Gastrocnemius medialis (tissue), 4 donors: ENCODE data around the gene QPRT. TPM values are rescaled to one million over a fixed set of nuclear protein-coding genes. Genes with fewer than 3 reads are reported as not detected.
"Not testable (repeated sequence)": the region's sequence is repeated elsewhere in the genome, so short reads cannot be mapped to it uniquely, and the experiment has no call there.

ENCODE experiments used
- ATAC-seq, 2 donors: fragments of 150-250 bp; one replicate each; pipeline ENCODE4 v1.9.1; 2016
- DNase-seq, 2 donors: peaks; one replicate each; pipeline ENCODE4 v3.0.0-alpha.2; 2019
- H3K27ac ChIP-seq, 4 donors: fragments of 200-600 bp; sonication (generic); 1 replicate in 1 of 4; 2 replicates in 3 of 4; pipeline ENCODE4 v1.5.1; 2016 to 2018; ENCODE audit warnings: mild to moderate bottlenecking in 2 of 4, moderate library complexity in 1 of 4
- H3K27me3 ChIP-seq, 3 donors: fragments of 200-600 bp; sonication (generic) in 2 of 3; 1 replicate in 1 of 3; 2 replicates in 2 of 3; pipeline versions ENCODE4 v1.5.1 to v1.6.0; 2016 to 2019; ENCODE audit warnings: mild to moderate bottlenecking in 1 of 3, moderate library complexity in 1 of 3
- H3K36me3 ChIP-seq, 2 donors: fragments of 200-600 bp; sonication (generic) in 1 of 2; one replicate each; pipeline ENCODE4 v1.5.1; 2017 to 2018
- H3K4me1 ChIP-seq, 2 donors: fragments of 200-600 bp; sonication (generic) in 1 of 2; one replicate each; pipeline ENCODE4 v1.5.1; 2016 to 2017; ENCODE audit warnings: mild to moderate bottlenecking in 2 of 2
- H3K4me3 ChIP-seq, 4 donors: fragments of 200-600 bp; sonication (generic) in 3 of 4; 1 replicate in 1 of 4; 2 replicates in 3 of 4; pipeline ENCODE4 v1.5.1; 2016 to 2019; ENCODE audit warnings: mild to moderate bottlenecking in 2 of 4
- H3K9me3 ChIP-seq, 3 donors: fragments of 200-600 bp; sonication (generic) in 2 of 3; 1 replicate in 1 of 3; 2 replicates in 2 of 3; pipeline ENCODE4 v1.5.1; 2016 to 2019
- POLR2A ChIP-seq, 2 donors: fragments of 450-650 bp; IDR thresholded peaks; one replicate each; pipeline ENCODE4 v1.6.1; 2017; ENCODE audit warnings: antibody characterized with exemption in 2 of 2, mild to moderate bottlenecking in 2 of 2, moderate library complexity in 2 of 2
- in situ Hi-C, 4 donors: fragments of 200-750 bp; cut with MboI; loops; one replicate each; pipeline versions ENCODE4 v1.15.0 to v1.8.0; 2017; ENCODE audit warnings: low sequenced_read_pairs in 4 of 4
- intact Hi-C: fragments of 100-400 bp; cut with DNase I; formaldehyde crosslinking; loops from one replicate; pipeline ENCODE4 v1.15.1; 2023; ENCODE audit warnings: low total_unique reads
- total RNA-seq, 4 donors: library from RNA; depleted of rRNA; stranded (reverse); fragments of >200 nt; gene quantifications; one replicate each; pipeline versions ENCODE4 v1.1.0 to v1.2.3, GENCODE V29; 2016
- TF ChIP-seq, protein P1 (sequence below), 5 experiments: fragments of 450-650 bp in 3 of 5; fragments of 200-600 bp in 2 of 5; sonication (generic) in 2 of 5; IDR thresholded peaks in 4 of 5; conservative IDR thresholded peaks in 1 of 5; 1 replicate in 4 of 5; 2 replicates in 1 of 5; pipeline ENCODE4 v1.5.1; 2016 to 2019; ENCODE audit warnings: antibody characterized with exemption in 5 of 5, mild to moderate bottlenecking in 3 of 5, moderate library complexity in 3 of 5

QPRT gene
- total RNA-seq, 4 donors from 2014 or later: 0.78 to 2.5 (median 1.5) TPM

- ATAC-seq (peak; percentile 92 to 95), DNase-seq (peak; percentile 60 to 68)
- H3K36me3 ChIP-seq: no peaks in the 10 kb centered on the region
- intact Hi-C loops: loop anchor here (1.0 kb wide), 3 partner anchors 116 to 321 kb away; partner anchors contain the start of gene PAGR1
- no peaks in the 10 kb centered on the region for H3K4me1 ChIP-seq
- H3K27ac ChIP-seq: no peak overlapping the region
- H3K4me3 ChIP-seq: no peak overlapping the region
- no peaks in the 10 kb centered on the region for H3K9me3 ChIP-seq
- no peak for TF ChIP-seq POLR2A (IDR thresholded peaks at IDR 0.05)
- TF ChIP-seq, protein P1, sequence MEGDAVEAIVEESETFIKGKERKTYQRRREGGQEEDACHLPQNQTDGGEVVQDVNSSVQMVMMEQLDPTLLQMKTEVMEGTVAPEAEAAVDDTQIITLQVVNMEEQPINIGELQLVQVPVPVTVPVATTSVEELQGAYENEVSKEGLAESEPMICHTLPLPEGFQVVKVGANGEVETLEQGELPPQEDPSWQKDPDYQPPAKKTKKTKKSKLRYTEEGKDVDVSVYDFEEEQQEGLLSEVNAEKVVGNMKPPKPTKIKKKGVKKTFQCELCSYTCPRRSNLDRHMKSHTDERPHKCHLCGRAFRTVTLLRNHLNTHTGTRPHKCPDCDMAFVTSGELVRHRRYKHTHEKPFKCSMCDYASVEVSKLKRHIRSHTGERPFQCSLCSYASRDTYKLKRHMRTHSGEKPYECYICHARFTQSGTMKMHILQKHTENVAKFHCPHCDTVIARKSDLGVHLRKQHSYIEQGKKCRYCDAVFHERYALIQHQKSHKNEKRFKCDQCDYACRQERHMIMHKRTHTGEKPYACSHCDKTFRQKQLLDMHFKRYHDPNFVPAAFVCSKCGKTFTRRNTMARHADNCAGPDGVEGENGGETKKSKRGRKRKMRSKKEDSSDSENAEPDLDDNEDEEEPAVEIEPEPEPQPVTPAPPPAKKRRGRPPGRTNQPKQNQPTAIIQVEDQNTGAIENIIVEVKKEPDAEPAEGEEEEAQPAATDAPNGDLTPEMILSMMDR (IDR thresholded peaks at IDR 0.05 in 4 of 5, conservative IDR thresholded peaks at IDR 0.05 in 1 of 5): peak; percentile 80 to 96 (median 82)
- in situ Hi-C loops: loop anchor here in 2 of 4 donors (5.0 to 10.0 kb wide), 3 partner anchors 147 to 327 kb away; partner anchors contain the start of gene C16orf92 (in 1 of the 2)
- no peaks in the 10 kb centered on the region for H3K27me3 ChIP-seq
Observed at GRCh38 chr16:29700253-29700987, 21.4 kb downstream of the QPRT start.

DNA sequence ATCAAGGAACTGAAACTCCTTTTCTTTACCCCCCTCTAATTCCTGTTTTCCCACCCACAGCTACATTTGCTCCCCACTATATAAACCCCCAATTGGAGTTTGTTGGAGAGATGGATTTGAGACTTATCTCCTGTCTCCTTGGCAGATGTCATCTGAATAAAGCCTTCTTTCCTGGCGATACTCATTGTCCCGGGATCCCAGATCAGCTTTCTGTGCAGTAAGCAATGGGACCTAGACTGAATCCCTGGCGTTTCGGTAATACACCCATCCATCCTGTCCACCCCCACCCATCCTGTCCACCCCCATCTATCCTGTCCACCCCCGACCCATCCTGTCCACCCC is 22.2 kb downstream of the QPRT start:
- ATAC-seq: no peak
- intact Hi-C loops: no loop called here

GRCh38 chr16:29702269-29702668 is 23.3 kb downstream of the QPRT start:
- DNase-seq: no peak
- Histone ChIP-seq H3K36me3 (no peaks in the 10 kb centered on the region), H3K4me3 (no peak overlapping the region), H3K4me1 (no peaks in the 10 kb centered on the region), H3K27me3 (no peaks in the 10 kb centered on the region), H3K9me3 (no peaks in the 10 kb centered on the region), H3K27ac (no peak overlapping the region)
- no peak for ATAC-seq
- TF ChIP-seq POLR2A (IDR thresholded peaks at IDR 0.05): no peak
- TF ChIP-seq, protein P1 (IDR thresholded peaks at IDR 0.05 in 4 of 5, conservative IDR thresholded peaks at IDR 0.05 in 1 of 5): no peak
- intact Hi-C loops (no loop called here), in situ Hi-C loops (loop anchor here in 2 of 4 donors (5.0 to 10.0 kb wide), 3 partner anchors 145 to 325 kb away; partner anchors contain the start of gene C16orf92 (in 1 of the 2))

More for the DNA sequence above, 22.2 kb downstream of the QPRT start:
- in situ Hi-C loops: loop anchor here in 2 of 4 donors (5.0 to 10.0 kb wide), 3 partner anchors 146 to 326 kb away; partner anchors contain the start of gene C16orf92 (in 1 of the 2)
- H3K36me3 ChIP-seq: no peaks in the 10 kb centered on the region
- H3K4me1 ChIP-seq: no peaks in the 10 kb centered on the region
- H3K27me3 ChIP-seq: no peaks in the 10 kb centered on the region
- H3K4me3 ChIP-seq: no peak overlapping the region
- no peak for DNase-seq
- no peak overlapping the region for H3K27ac ChIP-seq
- H3K9me3 ChIP-seq: no peaks in the 10 kb centered on the region
- no peak for TF ChIP-seq POLR2A (IDR thresholded peaks at IDR 0.05)
- TF ChIP-seq, protein P1 (IDR thresholded peaks at IDR 0.05 in 4 of 5, conservative IDR thresholded peaks at IDR 0.05 in 1 of 5): no peak

DNA sequence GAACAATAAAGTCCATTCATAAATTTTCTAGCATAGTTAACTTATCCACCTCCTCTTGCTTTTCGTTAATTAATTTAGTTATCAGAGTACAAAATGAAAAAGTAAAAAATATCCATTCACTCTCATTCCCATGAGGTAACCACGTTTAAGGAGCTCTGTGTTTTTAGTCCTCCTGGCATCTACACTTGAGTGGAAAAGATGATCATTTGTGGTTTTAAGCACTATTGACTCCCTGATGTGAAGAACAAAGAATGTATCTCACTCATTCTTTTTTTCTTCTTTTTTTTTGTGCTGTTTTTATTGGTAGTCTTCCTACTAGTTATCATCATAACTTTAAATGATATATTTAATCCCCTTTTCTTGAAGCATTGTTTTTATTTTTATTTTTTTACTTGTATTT is 26.1 kb downstream of the QPRT start:
- no peak for TF ChIP-seq POLR2A (IDR thresholded peaks at IDR 0.05)
- TF ChIP-seq, protein P1 (IDR thresholded peaks at IDR 0.05 in 4 of 5, conservative IDR thresholded peaks at IDR 0.05 in 1 of 5): no peak
- DNase-seq: no peak
- Histone ChIP-seq H3K27me3 (no peaks in the 10 kb centered on the region), H3K36me3 (no peaks in the 10 kb centered on the region), H3K9me3 (no peaks in the 10 kb centered on the region), H3K4me1 (no peaks in the 10 kb centered on the region), H3K27ac (no peak overlapping the region), H3K4me3 (no peak overlapping the region)
- ATAC-seq: no peak
- in situ Hi-C loops (loop anchor here in 1 of 4 donors (10.0 kb wide), 1 partner anchor 320 kb away; the partner anchor contains the start of gene C16orf92), intact Hi-C loops (no loop called here)

- intact Hi-C loops: not testable (repeated sequence)
Observed at GRCh38 chr16:29707160-29707559, 28.2 kb downstream of the QPRT start.

More at GRCh38 chr16:29707160-29707559, 28.2 kb downstream of the QPRT start:
- H3K27me3 ChIP-seq, ATAC-seq, H3K27ac ChIP-seq, H3K36me3 ChIP-seq, H3K9me3 ChIP-seq, DNase-seq, H3K4me3 ChIP-seq, H3K4me1 ChIP-seq: not testable (repeated sequence)
- in situ Hi-C loops: loop anchor here in 1 of 4 donors (10.0 kb wide), 1 partner anchor 318 kb away; the partner anchor contains the start of gene C16orf92
